Measurements from ENCODE around the gene SMARCB1.

Gene SMARCB1

DNA sequence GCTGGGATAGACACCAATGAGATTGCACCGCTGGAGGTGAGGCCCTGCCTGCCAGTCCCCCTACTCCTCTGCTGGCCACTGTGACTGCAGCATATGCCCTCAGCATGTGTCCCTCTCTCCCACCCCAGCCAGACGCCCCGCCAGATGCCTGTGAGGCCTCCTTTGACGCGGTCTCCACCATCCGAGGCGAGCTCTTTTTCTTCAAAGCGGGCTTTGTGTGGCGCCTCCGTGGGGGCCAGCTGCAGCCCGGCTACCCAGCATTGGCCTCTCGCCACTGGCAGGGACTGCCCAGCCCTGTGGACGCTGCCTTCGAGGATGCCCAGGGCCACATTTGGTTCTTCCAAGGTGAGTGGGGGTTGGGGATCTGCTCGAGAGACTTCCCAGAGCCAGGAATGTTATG, 5.7 kb upstream of the SMARCB1 start:
- no peak for DNase-seq

DNA sequence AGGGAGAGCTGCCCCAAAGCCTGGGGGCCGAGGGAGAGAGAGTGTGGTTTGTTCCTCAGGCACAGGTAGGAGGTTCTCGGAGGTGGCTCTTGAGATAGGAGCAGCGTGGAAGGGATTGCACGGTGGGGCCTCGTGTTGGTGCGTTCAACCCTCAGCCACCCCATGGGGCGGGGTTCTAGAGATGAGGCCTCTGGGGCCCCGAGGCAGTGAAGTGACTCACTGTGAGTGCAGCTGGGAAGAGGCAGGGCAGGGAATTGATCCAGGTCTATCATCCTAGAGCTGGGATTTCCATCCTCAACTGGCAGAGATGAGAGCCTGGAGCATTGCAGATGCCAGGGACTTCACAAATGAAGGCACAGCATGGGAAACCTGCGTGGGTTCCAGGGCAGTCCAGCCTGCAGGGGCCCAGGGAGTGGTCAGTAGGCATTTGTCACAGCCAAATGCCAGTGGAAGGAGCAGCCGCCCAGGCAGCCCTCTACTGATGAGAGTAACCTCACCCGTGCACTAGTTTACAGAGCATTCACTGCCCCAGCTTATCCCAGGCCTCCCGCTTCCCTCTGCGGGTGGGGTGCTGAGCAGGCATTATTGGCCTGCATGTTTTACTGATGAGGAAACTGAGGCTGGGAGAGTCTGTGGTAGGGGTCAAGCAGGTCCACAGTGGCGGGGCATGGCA, 5.1 kb upstream of the SMARCB1 start:
- no peak for DNase-seq

GRCh38 chr22:23782252-23782651, 4.5 kb upstream of the SMARCB1 start:
- no peak for DNase-seq

DNA sequence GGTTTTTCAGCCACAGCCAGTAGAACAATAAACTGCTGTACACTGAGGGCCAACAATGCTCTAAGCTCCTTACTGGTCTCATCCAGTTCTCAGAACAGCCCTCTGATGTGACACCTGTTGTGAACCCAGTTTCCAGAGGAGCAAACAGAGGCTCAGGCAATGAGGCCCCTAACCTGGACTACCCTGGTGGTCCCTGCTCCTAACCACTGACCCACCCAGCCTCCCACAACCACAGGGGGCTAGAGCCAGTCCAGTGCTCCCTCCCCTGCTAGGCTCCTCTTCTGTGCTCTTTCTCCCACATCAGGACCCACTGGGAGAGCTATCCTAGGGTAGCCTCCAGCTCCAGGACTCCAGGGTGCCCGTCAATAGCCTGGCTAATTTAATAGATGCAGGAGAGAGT, 4.1 kb upstream of the SMARCB1 start:
- no peak for DNase-seq

DNA sequence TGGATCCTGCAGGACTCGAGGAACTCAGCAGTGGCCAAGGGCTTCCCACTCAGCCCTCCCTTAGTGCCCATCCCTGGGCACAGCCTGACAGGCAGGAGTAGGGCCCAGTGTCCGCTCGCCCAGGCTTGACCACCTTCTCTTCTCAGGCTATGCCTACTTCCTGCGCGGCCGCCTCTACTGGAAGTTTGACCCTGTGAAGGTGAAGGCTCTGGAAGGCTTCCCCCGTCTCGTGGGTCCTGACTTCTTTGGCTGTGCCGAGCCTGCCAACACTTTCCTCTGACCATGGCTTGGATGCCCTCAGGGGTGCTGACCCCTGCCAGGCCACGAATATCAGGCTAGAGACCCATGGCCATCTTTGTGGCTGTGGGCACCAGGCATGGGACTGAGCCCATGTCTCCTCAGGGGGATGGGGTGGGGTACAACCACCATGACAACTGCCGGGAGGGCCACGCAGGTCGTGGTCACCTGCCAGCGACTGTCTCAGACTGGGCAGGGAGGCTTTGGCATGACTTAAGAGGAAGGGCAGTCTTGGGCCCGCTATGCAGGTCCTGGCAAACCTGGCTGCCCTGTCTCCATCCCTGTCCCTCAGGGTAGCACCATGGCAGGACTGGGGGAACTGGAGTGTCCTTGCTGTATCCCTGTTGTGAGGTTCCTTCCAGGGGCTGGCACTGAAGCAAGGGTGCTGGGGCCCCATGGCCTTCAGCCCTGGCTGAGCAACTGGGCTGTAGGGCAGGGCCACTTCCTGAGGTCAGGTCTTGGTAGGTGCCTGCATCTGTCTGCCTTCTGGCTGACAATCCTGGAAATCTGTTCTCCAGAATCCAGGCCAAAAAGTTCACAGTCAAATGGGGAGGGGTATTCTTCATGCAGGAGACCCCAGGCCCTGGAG, 3.3 kb upstream of the SMARCB1 start:
- no peak for DNase-seq

DNA sequence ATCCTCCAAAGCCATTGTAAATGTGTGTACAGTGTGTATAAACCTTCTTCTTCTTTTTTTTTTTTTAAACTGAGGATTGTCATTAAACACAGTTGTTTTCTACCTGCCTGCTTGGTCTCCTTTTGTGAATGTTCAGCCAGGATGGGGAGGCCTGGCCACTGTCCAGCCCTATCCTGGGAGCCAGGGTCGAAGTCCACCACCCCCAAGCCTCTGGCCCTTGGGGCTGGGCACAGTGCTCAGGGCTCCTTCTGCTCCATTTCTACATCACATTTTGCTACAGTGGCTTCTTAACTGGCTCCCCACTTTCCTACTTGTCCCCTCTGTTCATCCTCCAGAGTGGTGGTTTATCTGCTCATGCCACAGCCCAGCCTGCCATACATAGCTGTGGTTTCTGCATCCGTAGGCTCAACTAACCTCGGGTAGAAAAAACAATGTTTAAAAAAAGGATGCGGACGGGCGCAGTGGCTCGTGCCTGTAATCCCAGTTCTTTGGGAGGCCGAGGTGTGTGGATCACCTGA, 2.5 kb upstream of the SMARCB1 start:
- no peak for DNase-seq

GRCh38 chr22:23786261-23786710, 480 bp upstream of the SMARCB1 start:
- no peak for DNase-seq

- no peak for DNase-seq
Measured at GRCh38 chr22:23787600-23787896, 782 bp downstream of the SMARCB1 start.

DNA sequence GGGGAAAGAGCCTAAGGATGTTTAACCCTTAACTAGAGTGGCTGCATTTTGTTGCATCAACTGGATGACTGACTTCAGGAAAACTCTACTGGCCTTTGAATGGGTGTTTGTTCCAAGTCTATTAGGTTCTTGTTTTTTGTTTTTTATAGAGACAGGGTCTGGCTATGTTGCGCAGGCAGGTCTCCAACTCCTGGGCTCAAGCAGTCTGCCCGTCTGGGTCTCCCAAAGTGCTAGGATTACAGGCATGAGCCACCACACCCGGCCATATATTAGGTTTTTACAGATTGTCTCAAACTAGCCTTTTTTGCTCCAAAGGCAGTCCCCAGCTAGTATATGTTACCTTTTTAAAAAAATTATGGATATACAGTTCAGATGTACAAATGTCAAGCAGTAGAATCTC, 1.1 kb downstream of the SMARCB1 start:
- no peak for DNase-seq

- no peak for DNase-seq
Measured at GRCh38 chr22:23789121-23789520, 2.4 kb downstream of the SMARCB1 start.

- no peak for DNase-seq
Measured at GRCh38 chr22:23789638-23790037, 2.9 kb downstream of the SMARCB1 start.

- DNase-seq, result no peak
Measured at GRCh38 chr22:23790819-23791737, 4.3 kb downstream of the SMARCB1 start.

- DNase-seq, result no peak
Measured at GRCh38 chr22:23791738-23792645, 5.2 kb downstream of the SMARCB1 start.

GRCh38 chr22:23793326-23793725, 6.6 kb downstream of the SMARCB1 start:
- DNase-seq, result no peak

- no peak for DNase-seq
Measured at GRCh38 chr22:23796461-23796860, 9.7 kb downstream of the SMARCB1 start.

GRCh38 chr22:23800297-23801237, 13.8 kb downstream of the SMARCB1 start:
- DNase-seq, result no peak

DNA sequence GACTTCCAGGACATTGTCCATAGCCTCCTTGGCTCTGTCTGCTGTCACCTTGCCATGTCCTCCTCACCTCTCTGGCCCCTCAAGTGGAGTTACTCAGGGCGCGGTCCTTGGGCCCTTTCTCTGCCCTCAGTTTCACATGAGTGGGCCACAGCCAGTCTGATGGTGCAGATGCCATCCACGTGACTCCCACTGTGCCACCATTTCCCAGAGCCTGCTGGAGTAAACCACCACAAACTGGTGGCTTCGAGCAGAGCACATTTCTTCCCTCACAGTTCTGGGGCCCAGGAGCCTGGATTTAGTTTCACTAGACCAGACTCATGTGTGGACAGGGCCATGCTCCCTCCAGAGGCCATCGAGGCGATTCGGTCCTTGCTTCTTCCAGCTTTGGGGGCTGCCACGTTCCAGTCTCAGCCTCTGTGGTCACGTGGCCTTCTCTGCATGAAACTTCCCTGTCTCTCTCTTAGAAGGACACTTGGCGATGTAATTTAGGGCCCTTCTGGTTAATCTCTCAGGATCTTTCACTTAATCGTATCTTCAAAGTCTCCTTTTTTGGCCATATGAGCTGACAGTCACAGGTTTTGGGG, 14.6 kb downstream of the SMARCB1 start:
- no peak for DNase-seq

DNA sequence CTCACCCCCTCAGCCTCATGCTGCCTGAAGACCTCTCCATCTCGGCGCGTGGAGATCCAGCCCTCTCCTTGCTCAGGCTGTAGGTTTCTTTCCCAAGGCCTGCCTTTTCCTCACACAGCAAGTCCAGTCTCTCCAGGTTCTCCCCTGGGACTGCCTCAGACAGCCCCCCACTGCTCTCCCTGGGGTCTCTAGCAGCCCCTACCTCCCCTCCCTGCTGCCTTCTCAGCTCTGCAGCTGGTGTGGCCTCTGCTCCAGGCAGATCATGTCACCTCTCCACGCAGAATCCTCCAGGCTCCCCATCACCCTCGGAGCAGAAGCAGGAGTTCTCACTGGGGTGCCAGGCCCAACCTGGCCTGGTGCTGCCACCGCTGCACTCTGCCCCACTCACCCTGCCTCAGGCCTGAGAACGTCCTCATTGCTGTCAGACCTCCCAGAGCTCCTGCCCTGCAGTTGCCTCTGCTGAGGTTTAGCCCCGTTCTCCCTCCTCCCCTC, 15.2 kb downstream of the SMARCB1 start:
- DNase-seq, result no peak

- no peak for DNase-seq
Measured at GRCh38 chr22:23803001-23803819, 16.4 kb downstream of the SMARCB1 start.
